RWPE2 (cell line): ENCODE data around the gene AP2A1.

Experiments
- ATAC-seq: fragments of 200-7000 bp; cut with Tn5 transposase; 3 replicates; pipeline ENCODE4 v1.9.1; 2021; ENCODE audit warnings: low read depth
- DNase-seq: peaks from one replicate; pipeline ENCODE4 v3.0.0-alpha.2; 2020; ENCODE audit warnings: low spot score
- H3K27ac ChIP-seq: fragments of 450-650 bp; 2 replicates; pipeline ENCODE4 v1.5.1; 2017; ENCODE audit warnings: mild to moderate bottlenecking; ENCODE audit not compliant: poor library complexity, severe bottlenecking
- H3K27me3 ChIP-seq: fragments of 250-450 bp; sonication (Bioruptor Pico); 2 replicates; pipeline ENCODE4 v1.5.1; 2021; ENCODE audit warnings: mild to moderate bottlenecking, moderate library complexity; ENCODE audit not compliant: insufficient read depth, poor library complexity, severe bottlenecking
- H3K36me3 ChIP-seq: fragments of 250-450 bp; sonication (Bioruptor Pico); 2 replicates; pipeline ENCODE4 v1.5.1; 2020; ENCODE audit warnings: low read depth, mild to moderate bottlenecking, moderate library complexity
- H3K4me1 ChIP-seq: fragments of 250-450 bp; sonication (Bioruptor Pico); 2 replicates; pipeline ENCODE4 v1.5.1; 2021; ENCODE audit warnings: mild to moderate bottlenecking, moderate library complexity; ENCODE audit not compliant: insufficient read depth, poor library complexity, severe bottlenecking
- H3K4me3 ChIP-seq: fragments of 250-450 bp; sonication (Bioruptor Pico); 2 replicates; pipeline ENCODE4 v1.5.1; 2021; ENCODE audit warnings: mild to moderate bottlenecking, moderate library complexity; ENCODE audit not compliant: severe bottlenecking
- H3K9me3 ChIP-seq: fragments of 250-450 bp; sonication (Bioruptor Pico); 2 replicates; pipeline ENCODE4 v1.5.1; 2021; ENCODE audit warnings: mild to moderate bottlenecking, moderate library complexity; ENCODE audit not compliant: severe bottlenecking
- CTCF ChIP-seq: fragments of 450-650 bp; IDR thresholded peaks from one replicate; pipeline ENCODE4 v1.5.1; 2017; ENCODE audit warnings: mild to moderate bottlenecking, moderate library complexity; ENCODE audit not compliant: poor library complexity, severe bottlenecking

AP2A1 gene

GRCh38 chr19:49845414-49845813 is 78.6 kb downstream of the AP2A1 start:
- H3K36me3 ChIP-seq, result peaks cover 3% of the 10 kb centered on the region; the same call in 1 of the 2 replicates
- H3K4me1 ChIP-seq, result peaks cover 12% of the 10 kb centered on the region
- DNase-seq (no peak), ATAC-seq (no peak)
- no peaks in the 10 kb centered on the region for H3K9me3 ChIP-seq
- no peaks in the 10 kb centered on the region for H3K27me3 ChIP-seq
- H3K27ac ChIP-seq, result no peak overlapping the region
- no peak for TF ChIP-seq CTCF
- H3K4me3 ChIP-seq, result no peak overlapping the region

- ATAC-seq (no peak), DNase-seq (no peak)
- H3K9me3 ChIP-seq, result no peaks in the 10 kb centered on the region
- no peaks in the 10 kb centered on the region for H3K27me3 ChIP-seq
- H3K36me3 ChIP-seq, result no peaks in the 10 kb centered on the region
- H3K4me1 ChIP-seq, result peaks cover 12% of the 10 kb centered on the region
- H3K27ac ChIP-seq, result no peak overlapping the region
- no peak overlapping the region for H3K4me3 ChIP-seq
- no peak for TF ChIP-seq CTCF
Observed at GRCh38 chr19:49846408-49846807, 79.6 kb downstream of the AP2A1 start.

- ATAC-seq (peak; percentile 49), DNase-seq (no peak)
- no peaks in the 10 kb centered on the region for H3K9me3 ChIP-seq
- peak overlapping the region; percentile 15 for H3K27ac ChIP-seq
- H3K36me3 ChIP-seq, result no peaks in the 10 kb centered on the region; the same call in 1 of the 2 replicates
- no peak for TF ChIP-seq CTCF
- no peaks in the 10 kb centered on the region for H3K27me3 ChIP-seq
- no peak overlapping the region for H3K4me3 ChIP-seq
- H3K4me1 ChIP-seq, result peaks cover 21% of the 10 kb centered on the region
Observed at GRCh38 chr19:49847731-49848696, 81.2 kb downstream of the AP2A1 start.

- H3K4me1 ChIP-seq, result peaks cover 21% of the 10 kb centered on the region
- ATAC-seq (no peak), DNase-seq (no peak)
- H3K27me3 ChIP-seq, result no peaks in the 10 kb centered on the region
- H3K36me3 ChIP-seq, result no peaks in the 10 kb centered on the region; the same call in 1 of the 2 replicates
- no peaks in the 10 kb centered on the region for H3K9me3 ChIP-seq
- TF ChIP-seq CTCF, result no peak
- peak overlapping the region; percentile 15 for H3K27ac ChIP-seq
- H3K4me3 ChIP-seq, result no peak overlapping the region
Observed at GRCh38 chr19:49848938-49849337, 82.1 kb downstream of the AP2A1 start.
